HuH-7 (cell line): ENCODE measurements around the gene ESYT2.

Source experiments
- DNase-seq: peaks from one replicate; pipeline ENCODE4 v3.0.0; 2011; ENCODE audit warnings: low spot score

Gene ESYT2

GRCh38 chr7:158798741-158799140 lies 30.6 kb downstream of the ESYT2 start:
- no peak for DNase-seq

- no peak for DNase-seq
Measured at GRCh38 chr7:158796667-158797066, 32.6 kb downstream of the ESYT2 start.

GRCh38 chr7:158795272-158795671 lies 34.0 kb downstream of the ESYT2 start:
- DNase-seq: no peak

GRCh38 chr7:158791107-158791506 lies 38.2 kb downstream of the ESYT2 start:
- DNase-seq: no peak

GRCh38 chr7:158789842-158790241 lies 39.5 kb downstream of the ESYT2 start:
- no peak for DNase-seq

- DNase-seq: no peak
Measured at GRCh38 chr7:158786898-158787297, 42.4 kb downstream of the ESYT2 start.

- DNase-seq: no peak
Measured at GRCh38 chr7:158784270-158784669, 45.0 kb downstream of the ESYT2 start.

GRCh38 chr7:158783595-158783994 lies 45.7 kb downstream of the ESYT2 start:
- DNase-seq: no peak

GRCh38 chr7:158782761-158783401 lies 46.4 kb downstream of the ESYT2 start:
- no peak for DNase-seq

GRCh38 chr7:158781974-158782664 lies 47.2 kb downstream of the ESYT2 start:
- DNase-seq: no peak

GRCh38 chr7:158781217-158781973 lies 47.9 kb downstream of the ESYT2 start:
- no peak for DNase-seq

GRCh38 chr7:158779061-158780000 lies 50.0 kb downstream of the ESYT2 start:
- no peak for DNase-seq

GRCh38 chr7:158778471-158778870 lies 50.8 kb downstream of the ESYT2 start:
- DNase-seq: no peak

GRCh38 chr7:158777793-158778192 lies 51.5 kb downstream of the ESYT2 start:
- DNase-seq: no peak

- DNase-seq: no peak
Measured at GRCh38 chr7:158776474-158776873, 52.8 kb downstream of the ESYT2 start.

GRCh38 chr7:158774952-158775351 lies 54.4 kb downstream of the ESYT2 start:
- no peak for DNase-seq

- DNase-seq: no peak
Measured at GRCh38 chr7:158772916-158773315, 56.4 kb downstream of the ESYT2 start.

GRCh38 chr7:158771213-158771834 lies 58.0 kb downstream of the ESYT2 start:
- DNase-seq: no peak

- no peak for DNase-seq
Measured at GRCh38 chr7:158767707-158768106, 61.6 kb downstream of the ESYT2 start.

GRCh38 chr7:158766570-158767281 lies 62.6 kb downstream of the ESYT2 start:
- peak; percentile 28 for DNase-seq

- no peak for DNase-seq
Measured at GRCh38 chr7:158765020-158765419, 64.3 kb downstream of the ESYT2 start.
